GM23338 (cell line): ENCODE measurements around the gene UMODL1. TPM values are rescaled to one million over a fixed set of nuclear protein-coding genes. Genes with fewer than 3 reads are reported as not detected.

ENCODE experiments used
- ATAC-seq: fragments of 200-7000 bp; cut with Tn5 transposase; 3 replicates; pipeline ENCODE4 v1.9.1; 2020
- DNase-seq: peaks from one replicate; pipeline ENCODE4 v3.0.0-alpha.2; 2015; ENCODE audit warnings: low spot score
- H2AFZ ChIP-seq: fragments of 200-600 bp; sonication (generic); 2 replicates; pipeline ENCODE4 v1.8.0; 2016; ENCODE audit warnings: antibody characterized with exemption, mild to moderate bottlenecking, moderate library complexity
- H3F3A ChIP-seq: fragments of 200-600 bp; sonication (generic); replicated peaks from 2 replicates; pipeline ENCODE4 v1.8.0; 2017; ENCODE audit warnings: antibody characterized with exemption, mixed run types, low read depth
- H3K27ac ChIP-seq: fragments of 200-600 bp; sonication (generic); 2 replicates; pipeline ENCODE4 v1.6.1; 2016; ENCODE audit warnings: low read depth
- H3K27me3 ChIP-seq: fragments of 200-600 bp; sonication (generic); 2 replicates; pipeline ENCODE4 v1.8.0; 2016; ENCODE audit warnings: mild to moderate bottlenecking, mixed run types, moderate library complexity; ENCODE audit not compliant: insufficient read depth
- H3K36me3 ChIP-seq: fragments of 200-600 bp; sonication (generic); 2 replicates; pipeline ENCODE4 v1.8.0; 2016; ENCODE audit warnings: mild to moderate bottlenecking; ENCODE audit not compliant: insufficient read depth
- H3K4me1 ChIP-seq: fragments of 200-600 bp; sonication (generic); 2 replicates; pipeline ENCODE4 v1.8.0; 2016; ENCODE audit warnings: mild to moderate bottlenecking, moderate library complexity; ENCODE audit not compliant: insufficient read depth
- H3K4me2 ChIP-seq: fragments of 200-600 bp; sonication (generic); 2 replicates; pipeline ENCODE4 v1.7.1; 2017; ENCODE audit warnings: mixed run types
- H3K4me3 ChIP-seq: fragments of 200-600 bp; sonication (generic); 2 replicates; pipeline ENCODE4 v1.6.1; 2016; ENCODE audit warnings: mixed run types
- H3K79me2 ChIP-seq: fragments of 200-600 bp; sonication (generic); replicated peaks from 2 replicates; pipeline ENCODE4 v1.8.0; 2017; ENCODE audit warnings: mild to moderate bottlenecking; ENCODE audit not compliant: insufficient read depth
- H3K9me2 ChIP-seq: fragments of 200-600 bp; sonication (generic); 2 replicates; pipeline ENCODE4 v1.8.0; 2017; ENCODE audit not compliant: insufficient read depth
- H4K20me1 ChIP-seq: fragments of 200-600 bp; sonication (generic); replicated peaks from 2 replicates; pipeline ENCODE4 v1.8.0; 2017; ENCODE audit warnings: mild to moderate bottlenecking; ENCODE audit not compliant: insufficient read depth
- H3K27ac Mint-ChIP-seq: 2 replicates; pipeline ENCODE4 v1.8.0; 2020; ENCODE audit warnings: inconsistent platforms, mild to moderate bottlenecking, moderate library complexity, mixed read lengths
- H3K27me3 Mint-ChIP-seq: 3 replicates; pipeline ENCODE4 v1.8.0; 2022; ENCODE audit warnings: low read depth, mild to moderate bottlenecking, moderate library complexity, mixed read lengths, inconsistent platforms; ENCODE audit not compliant: insufficient read depth, poor library complexity
- H3K36me3 Mint-ChIP-seq: 3 replicates; pipeline ENCODE4 v1.8.0; 2021; ENCODE audit warnings: low read depth, mild to moderate bottlenecking, inconsistent platforms, moderate library complexity, mixed read lengths
- H3K4me1 Mint-ChIP-seq: 3 replicates; pipeline ENCODE4 v1.8.0; 2020; ENCODE audit warnings: mild to moderate bottlenecking, inconsistent platforms, mixed read lengths
- H3K4me3 Mint-ChIP-seq: 3 replicates; pipeline ENCODE4 v1.8.0; 2021; ENCODE audit warnings: moderate library complexity, mild to moderate bottlenecking, inconsistent platforms, mixed read lengths
- H3K9me3 Mint-ChIP-seq: 3 replicates; pipeline ENCODE4 v1.8.0; 2020; ENCODE audit warnings: moderate library complexity, mild to moderate bottlenecking, inconsistent platforms, mixed read lengths
- CREB1 ChIP-seq: fragments of 250-450 bp; sonication (Bioruptor Pico); IDR thresholded peaks from 2 replicates; pipeline ENCODE4 v1.5.0; 2020; ENCODE audit warnings: low read depth, mild to moderate bottlenecking, moderate library complexity
- ETS1 ChIP-seq: IDR thresholded peaks from 2 replicates; pipeline ENCODE4 v1.6.1; 2016; ENCODE audit warnings: antibody characterized with exemption
- EZH2 ChIP-seq: fragments of 200-600 bp; sonication (generic); IDR thresholded peaks from one replicate; pipeline ENCODE4 v1.8.0; 2017; ENCODE audit warnings: antibody characterized with exemption, mild to moderate bottlenecking, low read depth; ENCODE audit not compliant: unreplicated experiment
- EZH2phosphoT487 ChIP-seq: fragments of 200-600 bp; sonication (generic); IDR thresholded peaks from one replicate; pipeline ENCODE4 v1.8.1; 2018; ENCODE audit warnings: antibody characterized with exemption; ENCODE audit not compliant: unreplicated experiment
- JUNB ChIP-seq: IDR thresholded peaks from one replicate; pipeline ENCODE4 v1.6.1; 2016; ENCODE audit warnings: antibody characterized with exemption; ENCODE audit not compliant: unreplicated experiment
- NANOG ChIP-seq: IDR thresholded peaks from 2 replicates; pipeline ENCODE4 v1.6.1; 2016; ENCODE audit warnings: antibody characterized with exemption, borderline replicate concordance
- POLR2AphosphoS5 ChIP-seq: IDR thresholded peaks from 2 replicates; pipeline ENCODE4 v1.6.1; 2016; ENCODE audit warnings: antibody characterized with exemption, low read depth
- STAT1 ChIP-seq: IDR thresholded peaks from one replicate; pipeline ENCODE4 v1.6.1; 2016; ENCODE audit warnings: antibody characterized with exemption; ENCODE audit not compliant: unreplicated experiment
- ZNF114 ChIP-seq: fragments of 250-450 bp; sonication (Bioruptor Pico); IDR thresholded peaks from 2 replicates; pipeline ENCODE4 v1.5.0; 2020; ENCODE audit warnings: mild to moderate bottlenecking, moderate library complexity
- long read RNA-seq: library from polyadenylated mRNA; unstranded; transcript quantifications from one replicate; pipeline ENCODE4 v2.0.0, GENCODE V29; 2020; ENCODE audit not compliant: unreplicated experiment
- polyA plus RNA-seq: library from polyadenylated mRNA; unstranded; fragments of >200 nt; fragmentation: Nextera tagmentation; extraction: Ambion mirVana; gene quantifications from 2 replicates; pipeline ENCODE4 v1.2.1, GENCODE V29; 2016
- total RNA-seq: library from RNA; depleted of rRNA; stranded (reverse); fragments of >200 nt; shearing (Covaris generic); gene quantifications from 2 replicates; pipeline ENCODE4 v1.2.3, GENCODE V29; 2014; rRNA removed
- TF ChIP-seq, protein P1 (sequence below): IDR thresholded peaks from one replicate; pipeline ENCODE4 v1.6.1; 2018; ENCODE audit warnings: antibody characterized with exemption; ENCODE audit not compliant: unreplicated experiment
- TF ChIP-seq, protein P2 (sequence below): fragments of 250-450 bp; sonication (Bioruptor Pico); IDR thresholded peaks from 2 replicates; pipeline ENCODE4 v1.5.0; 2020; ENCODE audit warnings: mild to moderate bottlenecking, moderate library complexity

The UMODL1 gene, protein sequence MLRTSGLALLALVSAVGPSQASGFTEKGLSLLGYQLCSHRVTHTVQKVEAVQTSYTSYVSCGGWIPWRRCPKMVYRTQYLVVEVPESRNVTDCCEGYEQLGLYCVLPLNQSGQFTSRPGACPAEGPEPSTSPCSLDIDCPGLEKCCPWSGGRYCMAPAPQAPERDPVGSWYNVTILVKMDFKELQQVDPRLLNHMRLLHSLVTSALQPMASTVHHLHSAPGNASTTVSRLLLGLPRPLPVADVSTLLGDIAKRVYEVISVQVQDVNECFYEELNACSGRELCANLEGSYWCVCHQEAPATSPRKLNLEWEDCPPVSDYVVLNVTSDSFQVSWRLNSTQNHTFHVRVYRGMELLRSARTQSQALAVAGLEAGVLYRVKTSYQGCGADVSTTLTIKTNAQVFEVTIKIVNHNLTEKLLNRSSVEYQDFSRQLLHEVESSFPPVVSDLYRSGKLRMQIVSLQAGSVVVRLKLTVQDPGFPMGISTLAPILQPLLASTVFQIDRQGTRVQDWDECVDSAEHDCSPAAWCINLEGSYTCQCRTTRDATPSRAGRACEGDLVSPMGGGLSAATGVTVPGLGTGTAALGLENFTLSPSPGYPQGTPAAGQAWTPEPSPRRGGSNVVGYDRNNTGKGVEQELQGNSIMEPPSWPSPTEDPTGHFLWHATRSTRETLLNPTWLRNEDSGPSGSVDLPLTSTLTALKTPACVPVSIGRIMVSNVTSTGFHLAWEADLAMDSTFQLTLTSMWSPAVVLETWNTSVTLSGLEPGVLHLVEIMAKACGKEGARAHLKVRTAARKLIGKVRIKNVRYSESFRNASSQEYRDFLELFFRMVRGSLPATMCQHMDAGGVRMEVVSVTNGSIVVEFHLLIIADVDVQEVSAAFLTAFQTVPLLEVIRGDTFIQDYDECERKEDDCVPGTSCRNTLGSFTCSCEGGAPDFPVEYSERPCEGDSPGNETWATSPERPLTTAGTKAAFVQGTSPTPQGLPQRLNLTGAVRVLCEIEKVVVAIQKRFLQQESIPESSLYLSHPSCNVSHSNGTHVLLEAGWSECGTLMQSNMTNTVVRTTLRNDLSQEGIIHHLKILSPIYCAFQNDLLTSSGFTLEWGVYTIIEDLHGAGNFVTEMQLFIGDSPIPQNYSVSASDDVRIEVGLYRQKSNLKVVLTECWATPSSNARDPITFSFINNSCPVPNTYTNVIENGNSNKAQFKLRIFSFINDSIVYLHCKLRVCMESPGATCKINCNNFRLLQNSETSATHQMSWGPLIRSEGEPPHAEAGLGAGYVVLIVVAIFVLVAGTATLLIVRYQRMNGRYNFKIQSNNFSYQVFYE
- total RNA-seq, result not detected in 2 replicates
- 0.05 TPM in 1 of 2 replicates, not detected in the other for polyA plus RNA-seq
- long read RNA-seq, result 0 reads

DNA sequence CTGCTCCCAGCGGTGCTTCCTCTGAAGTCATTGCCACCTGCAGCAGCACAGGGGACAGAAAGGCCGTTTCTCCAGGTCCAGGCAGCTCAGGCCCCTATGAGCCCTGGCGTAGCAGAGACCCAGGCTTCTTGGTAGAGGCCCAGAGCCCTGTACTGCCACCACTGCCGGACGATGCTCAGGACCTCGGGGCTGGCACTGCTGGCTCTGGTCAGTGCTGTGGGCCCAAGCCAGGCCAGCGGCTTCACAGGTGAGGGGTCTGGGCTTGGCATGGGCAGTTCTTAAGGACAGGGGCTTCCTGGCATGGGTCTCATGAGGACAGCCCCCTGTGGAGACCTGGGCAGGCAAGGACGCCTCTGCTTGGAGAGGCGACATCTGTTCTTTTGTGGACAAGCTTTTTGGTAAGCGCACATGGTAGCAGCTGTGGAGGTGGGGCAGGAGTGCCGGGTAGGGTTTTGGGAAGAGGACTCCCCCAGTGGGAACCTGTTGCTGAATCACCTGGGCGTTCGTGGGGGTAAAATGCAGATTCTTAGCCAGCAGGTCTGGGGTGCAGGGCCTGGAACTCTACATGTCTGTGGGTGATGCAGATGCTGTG lies at the start of gene UMODL1:
Gene UMODL1, plus strand, starts transcription at position 172 of the 592 bp plus-strand sequence. Its CDS starts 0 bp downstream, at position 172.
- Histone ChIP-seq H3K9me2 (no peaks in the 10 kb centered on the region), H3K4me3 (no peak within 1 kb of the TSS), H3K4me2 (no peak within 1 kb of the TSS), H3K79me2 (no peaks in the 10 kb centered on the region), H4K20me1 (no peaks in the 10 kb centered on the region), H3K27ac (no peak within 1 kb of the TSS), H2AFZ (peak within 1 kb of the TSS; percentile 1; the same call in 1 of the 2 replicates), H3K4me1 (no peaks in the 10 kb centered on the region), H3F3A (no peaks in the 10 kb centered on the region), H3K27me3 (no peaks in the 10 kb centered on the region), H3K36me3 (no peaks in the 10 kb centered on the region)
- Mint-ChIP-seq H3K27ac (no peak within 1 kb of the TSS), H3K36me3 (no peaks in the 10 kb centered on the region), H3K9me3 (no peaks in the 10 kb centered on the region), H3K4me1 (peaks cover 4% of the 10 kb centered on the region; the same call in 2 of the 3 replicates), H3K27me3 (peaks cover 9% of the 10 kb centered on the region), H3K4me3 (no peak within 1 kb of the TSS)
- DNase-seq (no peak), ATAC-seq (no peak)
- TF ChIP-seq, protein P1, sequence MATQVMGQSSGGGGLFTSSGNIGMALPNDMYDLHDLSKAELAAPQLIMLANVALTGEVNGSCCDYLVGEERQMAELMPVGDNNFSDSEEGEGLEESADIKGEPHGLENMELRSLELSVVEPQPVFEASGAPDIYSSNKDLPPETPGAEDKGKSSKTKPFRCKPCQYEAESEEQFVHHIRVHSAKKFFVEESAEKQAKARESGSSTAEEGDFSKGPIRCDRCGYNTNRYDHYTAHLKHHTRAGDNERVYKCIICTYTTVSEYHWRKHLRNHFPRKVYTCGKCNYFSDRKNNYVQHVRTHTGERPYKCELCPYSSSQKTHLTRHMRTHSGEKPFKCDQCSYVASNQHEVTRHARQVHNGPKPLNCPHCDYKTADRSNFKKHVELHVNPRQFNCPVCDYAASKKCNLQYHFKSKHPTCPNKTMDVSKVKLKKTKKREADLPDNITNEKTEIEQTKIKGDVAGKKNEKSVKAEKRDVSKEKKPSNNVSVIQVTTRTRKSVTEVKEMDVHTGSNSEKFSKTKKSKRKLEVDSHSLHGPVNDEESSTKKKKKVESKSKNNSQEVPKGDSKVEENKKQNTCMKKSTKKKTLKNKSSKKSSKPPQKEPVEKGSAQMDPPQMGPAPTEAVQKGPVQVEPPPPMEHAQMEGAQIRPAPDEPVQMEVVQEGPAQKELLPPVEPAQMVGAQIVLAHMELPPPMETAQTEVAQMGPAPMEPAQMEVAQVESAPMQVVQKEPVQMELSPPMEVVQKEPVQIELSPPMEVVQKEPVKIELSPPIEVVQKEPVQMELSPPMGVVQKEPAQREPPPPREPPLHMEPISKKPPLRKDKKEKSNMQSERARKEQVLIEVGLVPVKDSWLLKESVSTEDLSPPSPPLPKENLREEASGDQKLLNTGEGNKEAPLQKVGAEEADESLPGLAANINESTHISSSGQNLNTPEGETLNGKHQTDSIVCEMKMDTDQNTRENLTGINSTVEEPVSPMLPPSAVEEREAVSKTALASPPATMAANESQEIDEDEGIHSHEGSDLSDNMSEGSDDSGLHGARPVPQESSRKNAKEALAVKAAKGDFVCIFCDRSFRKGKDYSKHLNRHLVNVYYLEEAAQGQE, result no peak
- no peak for TF ChIP-seq ZNF114 (CRISPR knock-in tag)
- TF ChIP-seq CREB1 (CRISPR knock-in tag), result no peak
- no peak for TF ChIP-seq EZH2phosphoT487
- no peak for TF ChIP-seq POLR2AphosphoS5
- TF ChIP-seq EZH2, result no peak
- TF ChIP-seq STAT1, result no peak
- TF ChIP-seq, protein P2, sequence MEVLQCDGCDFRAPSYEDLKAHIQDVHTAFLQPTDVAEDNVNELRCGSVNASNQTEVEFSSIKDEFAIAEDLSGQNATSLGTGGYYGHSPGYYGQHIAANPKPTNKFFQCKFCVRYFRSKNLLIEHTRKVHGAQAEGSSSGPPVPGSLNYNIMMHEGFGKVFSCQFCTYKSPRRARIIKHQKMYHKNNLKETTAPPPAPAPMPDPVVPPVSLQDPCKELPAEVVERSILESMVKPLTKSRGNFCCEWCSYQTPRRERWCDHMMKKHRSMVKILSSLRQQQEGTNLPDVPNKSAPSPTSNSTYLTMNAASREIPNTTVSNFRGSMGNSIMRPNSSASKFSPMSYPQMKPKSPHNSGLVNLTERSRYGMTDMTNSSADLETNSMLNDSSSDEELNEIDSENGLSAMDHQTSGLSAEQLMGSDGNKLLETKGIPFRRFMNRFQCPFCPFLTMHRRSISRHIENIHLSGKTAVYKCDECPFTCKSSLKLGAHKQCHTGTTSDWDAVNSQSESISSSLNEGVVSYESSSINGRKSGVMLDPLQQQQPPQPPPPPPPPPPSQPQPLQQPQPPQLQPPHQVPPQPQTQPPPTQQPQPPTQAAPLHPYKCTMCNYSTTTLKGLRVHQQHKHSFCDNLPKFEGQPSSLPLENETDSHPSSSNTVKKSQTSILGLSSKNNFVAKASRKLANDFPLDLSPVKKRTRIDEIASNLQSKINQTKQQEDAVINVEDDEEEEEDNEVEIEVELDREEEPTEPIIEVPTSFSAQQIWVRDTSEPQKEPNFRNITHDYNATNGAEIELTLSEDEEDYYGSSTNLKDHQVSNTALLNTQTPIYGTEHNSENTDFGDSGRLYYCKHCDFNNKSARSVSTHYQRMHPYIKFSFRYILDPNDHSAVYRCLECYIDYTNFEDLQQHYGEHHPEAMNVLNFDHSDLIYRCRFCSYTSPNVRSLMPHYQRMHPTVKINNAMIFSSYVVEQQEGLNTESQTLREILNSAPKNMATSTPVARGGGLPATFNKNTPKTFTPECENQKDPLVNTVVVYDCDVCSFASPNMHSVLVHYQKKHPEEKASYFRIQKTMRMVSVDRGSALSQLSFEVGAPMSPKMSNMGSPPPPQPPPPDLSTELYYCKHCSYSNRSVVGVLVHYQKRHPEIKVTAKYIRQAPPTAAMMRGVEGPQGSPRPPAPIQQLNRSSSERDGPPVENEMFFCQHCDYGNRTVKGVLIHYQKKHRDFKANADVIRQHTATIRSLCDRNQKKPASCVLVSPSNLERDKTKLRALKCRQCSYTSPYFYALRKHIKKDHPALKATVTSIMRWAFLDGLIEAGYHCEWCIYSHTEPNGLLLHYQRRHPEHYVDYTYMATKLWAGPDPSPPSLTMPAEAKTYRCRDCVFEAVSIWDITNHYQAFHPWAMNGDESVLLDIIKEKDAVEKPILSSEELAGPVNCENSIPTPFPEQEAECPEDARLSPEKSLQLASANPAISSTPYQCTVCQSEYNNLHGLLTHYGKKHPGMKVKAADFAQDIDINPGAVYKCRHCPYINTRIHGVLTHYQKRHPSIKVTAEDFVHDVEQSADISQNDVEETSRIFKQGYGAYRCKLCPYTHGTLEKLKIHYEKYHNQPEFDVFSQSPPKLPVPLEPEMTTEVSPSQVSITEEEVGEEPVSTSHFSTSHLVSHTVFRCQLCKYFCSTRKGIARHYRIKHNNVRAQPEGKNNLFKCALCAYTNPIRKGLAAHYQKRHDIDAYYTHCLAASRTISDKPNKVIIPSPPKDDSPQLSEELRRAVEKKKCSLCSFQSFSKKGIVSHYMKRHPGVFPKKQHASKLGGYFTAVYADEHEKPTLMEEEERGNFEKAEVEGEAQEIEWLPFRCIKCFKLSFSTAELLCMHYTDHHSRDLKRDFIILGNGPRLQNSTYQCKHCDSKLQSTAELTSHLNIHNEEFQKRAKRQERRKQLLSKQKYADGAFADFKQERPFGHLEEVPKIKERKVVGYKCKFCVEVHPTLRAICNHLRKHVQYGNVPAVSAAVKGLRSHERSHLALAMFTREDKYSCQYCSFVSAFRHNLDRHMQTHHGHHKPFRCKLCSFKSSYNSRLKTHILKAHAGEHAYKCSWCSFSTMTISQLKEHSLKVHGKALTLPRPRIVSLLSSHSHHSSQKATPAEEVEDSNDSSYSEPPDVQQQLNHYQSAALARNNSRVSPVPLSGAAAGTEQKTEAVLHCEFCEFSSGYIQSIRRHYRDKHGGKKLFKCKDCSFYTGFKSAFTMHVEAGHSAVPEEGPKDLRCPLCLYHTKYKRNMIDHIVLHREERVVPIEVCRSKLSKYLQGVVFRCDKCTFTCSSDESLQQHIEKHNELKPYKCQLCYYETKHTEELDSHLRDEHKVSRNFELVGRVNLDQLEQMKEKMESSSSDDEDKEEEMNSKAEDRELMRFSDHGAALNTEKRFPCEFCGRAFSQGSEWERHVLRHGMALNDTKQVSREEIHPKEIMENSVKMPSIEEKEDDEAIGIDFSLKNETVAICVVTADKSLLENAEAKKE (CRISPR knock-in tag), result no peak
- TF ChIP-seq ETS1, result no peak
- no peak for TF ChIP-seq JUNB
- no peak for TF ChIP-seq NANOG
